ENCODE results near the gene IL1A. TPM values are rescaled to one million over a fixed set of nuclear protein-coding genes. Genes with fewer than 3 reads are reported as not detected.

Gene IL1A
- total and polyA plus RNA-seq, 10 donors: 0.21 to 1.6 (median 0.69) TPM; not detected in 2

GRCh38 chr2:112723995-112724394 is 60.3 kb downstream of the IL1A start:
- intact Hi-C loops (cut with DNase I; ENCODE audit: low total_unique reads): no loop called here
- DNase-seq: no peak
- TF ChIP-seq POLR2A (IDR thresholded peaks at IDR 0.05): no peak
- no peak for TF ChIP-seq CTCF (IDR thresholded peaks at IDR 0.05 in 8 of 11, conservative IDR thresholded peaks at IDR 0.05 in 3 of 11)
- no peak for TF ChIP-seq POLR2AphosphoS5 (IDR thresholded peaks at IDR 0.05)
- WGBS, 5 donors: 91 to 98% (median 96%) methylated on average over 8 of the region's 8 CpGs
- no peaks in the 10 kb centered on the region for H3K27me3 ChIP-seq (replicated peaks in 1 of 7)
- H3K27ac ChIP-seq: peak overlapping the region in 2 of 8 donors; percentile 17 to 40
- H3K4me1 ChIP-seq: peaks cover 6 to 48% (median 23%) of the 10 kb centered on the region in 6 donors
- no peaks in the 10 kb centered on the region for H3K9me3 ChIP-seq
- H3K4me3 ChIP-seq: no peak overlapping the region
- H3K36me3 ChIP-seq: no peaks in the 10 kb centered on the region

Other genes with a start within 250 kb of the IL1A start
- 10 to 100 TPM; 17.4 to 31.8 (median 19.4) TPM for gene POLR1B, start 242.0 kb downstream of the IL1A start, total RNA-seq
- gene POLR1B, start 242.0 kb downstream of the IL1A start, polyA plus RNA-seq: 1 to 10 TPM; 4.9 to 9.1 (median 7.2) TPM
- gene CHCHD5, start 199.9 kb downstream of the IL1A start, total RNA-seq: 10 to 100 TPM; 11.9 to 22.4 (median 16.1) TPM
- 10 to 100 TPM; 21.5 to 34.8 (median 31.9) TPM for gene CHCHD5, start 199.9 kb downstream of the IL1A start, polyA plus RNA-seq
- 10 to 100 TPM; 49.0 to 83.6 (median 69.9) TPM for gene SLC20A1, start 138.6 kb downstream of the IL1A start, total RNA-seq
- 10 to 100 TPM; 15.4 to 24.5 (median 17.8) TPM for gene SLC20A1, start 138.6 kb downstream of the IL1A start, polyA plus RNA-seq
- 1 to 10 TPM in 6 of 7 donors, under 1 TPM in 1; 0.28 to 3.8 (median 2.2) TPM for gene NT5DC4, start 63.5 kb downstream of the IL1A start, total RNA-seq
- gene NT5DC4, start 63.5 kb downstream of the IL1A start, polyA plus RNA-seq: under 1 TPM; 0.47 to 0.83 (median 0.72) TPM
- gene CKAP2L, start 19.9 kb downstream of the IL1A start, total RNA-seq: 1 to 10 TPM in 6 of 7 donors, under 1 TPM in 1; 0.55 to 3.5 (median 2.1) TPM
- 1 to 10 TPM in 1 of 3 donors, under 1 TPM in 2; 0.20 to 1.3 (median 0.83) TPM for gene CKAP2L, start 19.9 kb downstream of the IL1A start, polyA plus RNA-seq
- 10 to 100 TPM in 6 of 7 donors, 1 to 10 TPM in 1; 6.9 to 81.9 (median 16.1) TPM for gene IL1B, start 52.3 kb upstream of the IL1A start, total RNA-seq
- 1 to 10 TPM; 3.4 to 5.4 (median 5.1) TPM for gene IL1B, start 52.3 kb upstream of the IL1A start, polyA plus RNA-seq
- not detected for gene IL37, start 126.7 kb upstream of the IL1A start, total RNA-seq
- gene IL37, start 126.7 kb upstream of the IL1A start, polyA plus RNA-seq: not detected
- gene IL36G, start 193.5 kb upstream of the IL1A start, total RNA-seq: not detected
- gene IL36G, start 193.5 kb upstream of the IL1A start, polyA plus RNA-seq: under 1 TPM in 1 of 3 donors, not detected in 2; 0.09 TPM
- not detected for gene IL36A, start 221.0 kb upstream of the IL1A start, total RNA-seq
- gene IL36A, start 221.0 kb upstream of the IL1A start, polyA plus RNA-seq: under 1 TPM in 1 of 3 donors, not detected in 2; 0.26 TPM